Urothelium cell line (cell line): ENCODE results near the gene OXGR1.
"Not testable (repeated sequence)": the region's sequence is repeated elsewhere in the genome, so short reads cannot be mapped to it uniquely, and the experiment has no call there.

Source experiments
- DNase-seq: peaks from one replicate; pipeline ENCODE4 v3.0.0; 2011; ENCODE audit warnings: low spot score, mixed read lengths
- FAIRE-seq: peaks from 2 replicates; lab custom pipeline; 2011; peaks lifted over from hg19 to GRCh38; lab: Jason Lieb, UNC

The OXGR1 gene

DNA sequence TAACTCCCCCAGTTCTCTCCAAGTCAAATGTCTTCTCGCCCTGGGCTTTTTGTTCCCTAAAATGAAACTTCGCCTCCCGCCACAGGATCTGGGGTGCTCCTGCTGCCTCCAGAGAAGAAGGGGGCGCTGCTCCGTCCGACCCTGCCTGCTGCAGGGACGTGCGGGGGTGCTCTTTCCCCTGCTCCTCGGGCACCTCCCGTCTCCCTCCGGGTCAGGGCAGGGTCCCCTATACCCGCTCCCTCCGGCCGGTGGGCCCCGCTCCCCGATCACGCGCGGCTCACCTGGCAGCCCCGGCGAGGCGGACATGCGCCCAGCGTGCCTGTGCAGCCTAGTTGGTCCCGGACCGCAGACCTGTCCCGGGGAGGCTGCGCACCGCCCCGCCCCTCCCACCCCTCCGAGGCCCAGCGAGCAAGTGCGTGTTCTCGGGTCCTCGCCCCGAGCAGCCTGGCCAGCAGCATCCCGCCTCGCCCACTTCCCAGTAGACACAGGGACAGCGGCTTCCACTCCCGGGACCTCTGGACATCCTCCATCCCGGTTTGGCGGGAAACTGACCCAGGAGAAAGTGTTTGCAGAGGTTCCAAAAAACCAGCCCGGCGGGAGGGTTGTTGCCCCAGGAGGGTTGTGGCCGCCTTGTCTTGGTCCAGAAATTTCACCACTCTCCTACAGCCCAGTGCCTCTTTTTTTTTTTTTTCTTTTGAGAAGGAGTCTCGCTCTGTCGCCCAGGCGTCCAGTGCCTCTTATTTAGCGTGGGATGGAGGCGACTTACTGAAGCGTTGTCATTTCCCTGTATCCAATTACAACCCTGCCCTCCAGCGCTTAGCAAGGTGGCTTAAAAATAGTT is at the start of gene OXGR1:
TSS of gene OXGR1 (minus strand) at position 460 of the 841 bp plus-strand sequence. CDS start 6,717 bp downstream, outside the sequence.
- no peak for FAIRE-seq
- DNase-seq, result peak; percentile 54

DNA sequence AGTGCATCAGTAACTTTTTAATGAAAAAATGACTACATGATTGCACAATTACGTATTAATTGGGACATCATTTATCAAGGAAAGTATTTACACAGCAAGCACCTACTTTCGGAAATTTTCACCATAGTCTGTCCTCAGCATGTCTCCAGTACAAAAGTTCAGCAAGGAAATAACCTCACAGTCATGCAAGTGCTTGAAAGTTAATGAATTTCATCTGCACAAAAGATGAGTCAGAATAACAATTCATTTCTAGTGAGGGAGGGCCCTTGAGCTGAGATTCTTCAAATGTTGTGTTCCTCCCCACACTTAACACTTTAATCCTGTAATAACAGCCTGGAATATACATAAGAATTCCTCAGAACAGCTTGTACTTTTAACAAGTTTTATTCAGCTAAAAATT is 49.0 kb upstream of the OXGR1 start:
- DNase-seq (no peak), FAIRE-seq (no peak)

DNA sequence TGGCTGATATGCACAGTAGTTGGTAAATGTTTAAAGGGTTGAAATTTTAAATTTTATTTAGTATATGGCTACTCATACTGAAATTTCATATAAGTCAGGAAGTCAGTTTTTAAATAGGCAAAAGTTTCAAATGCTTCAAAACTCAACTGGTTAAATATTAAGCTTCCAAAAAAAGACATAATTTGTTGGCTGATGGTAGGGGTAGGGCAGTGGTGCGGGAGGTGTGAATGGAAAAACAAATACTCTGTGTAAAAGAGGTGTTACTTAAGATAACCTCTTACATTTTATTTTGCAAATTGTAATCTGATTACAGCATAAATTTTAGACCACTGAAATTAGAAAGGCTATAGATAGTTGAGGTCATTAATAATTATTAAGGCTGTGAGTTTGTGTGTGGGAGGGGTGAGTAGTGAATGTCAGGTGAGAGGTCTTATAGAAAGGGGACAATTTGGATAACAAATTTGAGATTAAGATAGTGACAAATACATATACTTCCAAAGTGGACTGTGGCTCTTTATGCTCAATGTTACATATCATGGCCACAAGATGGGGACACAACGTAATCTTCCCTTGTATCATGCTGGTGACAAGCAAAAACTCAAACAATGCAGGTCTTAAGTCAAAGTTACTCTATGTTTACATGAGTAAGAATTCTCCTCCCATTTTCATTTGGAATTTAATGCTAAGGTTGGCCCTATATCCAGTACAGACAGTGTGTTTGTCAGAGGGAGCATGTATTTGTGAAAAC is 36.6 kb upstream of the OXGR1 start:
- FAIRE-seq (no peak), DNase-seq (peak; percentile 20)

DNA sequence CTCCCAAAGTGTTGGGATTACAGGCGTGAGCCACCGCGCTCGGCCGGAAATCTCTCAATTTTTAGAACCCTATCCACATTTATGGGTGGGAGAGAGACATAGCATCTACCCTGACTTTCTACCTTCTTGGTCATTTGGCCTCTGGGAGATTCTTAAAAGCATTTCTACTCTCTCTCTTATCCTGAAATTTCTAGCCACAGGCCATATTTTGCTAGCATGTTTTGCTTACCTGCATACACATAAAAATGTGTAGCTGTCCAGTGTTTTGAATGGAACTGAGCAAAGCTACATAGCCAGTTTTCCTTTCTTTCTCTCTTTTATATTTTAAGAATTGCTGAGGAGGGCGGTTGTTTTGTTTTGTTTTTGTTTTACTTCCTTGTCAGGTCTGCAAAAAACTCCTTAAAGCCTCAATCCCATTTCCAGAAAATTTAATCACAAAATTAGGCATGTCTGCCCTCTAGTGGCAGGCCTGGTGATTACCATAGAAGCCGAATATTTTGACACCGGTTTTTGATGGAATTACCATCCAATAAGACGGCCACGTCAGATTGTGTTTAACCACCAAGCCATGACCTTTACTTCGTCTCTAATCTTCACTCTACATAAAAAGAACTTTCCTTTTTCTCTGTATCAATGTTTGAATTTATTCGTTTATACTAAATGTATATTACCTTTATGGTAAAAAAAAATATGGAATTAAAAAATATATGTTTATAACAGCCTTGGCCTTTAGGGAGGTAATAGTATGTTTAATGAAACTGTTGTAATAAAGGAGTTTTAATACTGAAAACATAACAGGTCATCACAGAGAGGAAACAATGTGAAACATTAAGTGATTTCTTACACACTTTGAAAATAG is 34.4 kb upstream of the OXGR1 start:
- DNase-seq (peak; percentile 42), FAIRE-seq (no peak)

DNA sequence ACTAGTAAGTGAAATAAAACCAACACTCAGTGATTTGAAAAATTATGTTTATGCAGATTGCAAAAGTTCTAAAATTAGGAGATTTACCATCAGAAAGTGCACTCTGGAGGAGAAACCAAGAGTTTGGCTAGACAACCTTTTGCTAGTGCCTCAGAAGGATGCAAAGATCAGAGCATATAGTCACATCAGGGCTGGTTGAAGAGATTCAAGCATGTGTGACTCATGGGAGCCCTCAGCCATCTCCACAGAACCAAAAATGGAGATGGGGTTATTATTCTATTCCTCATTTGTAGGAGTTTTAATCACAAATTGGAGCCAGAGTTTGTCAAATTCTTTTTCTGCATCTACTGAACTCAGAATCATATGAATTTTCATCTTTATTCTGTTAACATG is 32.9 kb upstream of the OXGR1 start:
- no peak for FAIRE-seq
- DNase-seq, result no peak

DNA sequence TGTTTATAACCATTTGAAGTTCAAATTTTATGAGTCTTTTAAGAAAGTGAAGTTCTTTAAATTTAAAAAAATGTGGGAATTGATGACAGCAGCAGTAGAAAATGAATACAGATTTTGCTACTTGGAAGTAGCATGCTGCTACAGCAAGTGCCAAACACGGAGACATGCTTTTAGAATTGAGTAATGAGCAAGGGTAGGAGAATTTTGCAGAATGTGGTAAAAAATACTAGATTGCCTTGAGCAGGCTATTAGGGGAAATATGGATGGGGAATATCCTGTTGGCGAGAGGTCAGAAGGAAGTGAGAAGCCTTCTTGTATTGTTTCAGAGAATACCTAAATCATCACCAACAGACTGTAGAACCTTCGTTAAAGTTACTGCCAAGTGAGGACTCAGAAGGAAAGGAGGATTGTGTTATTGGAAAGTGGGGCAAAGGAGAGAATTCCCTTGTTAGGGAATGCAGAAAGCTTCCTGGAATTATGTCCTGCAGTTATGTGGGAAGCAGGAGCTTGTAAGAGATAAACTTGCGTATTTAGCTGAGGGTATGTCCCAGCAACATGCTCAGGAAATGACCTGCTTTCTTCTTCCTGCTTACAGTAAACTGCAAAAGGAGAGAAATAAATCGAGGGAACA is 32.4 kb upstream of the OXGR1 start:
- no peak for DNase-seq
- FAIRE-seq, result no peak

DNA sequence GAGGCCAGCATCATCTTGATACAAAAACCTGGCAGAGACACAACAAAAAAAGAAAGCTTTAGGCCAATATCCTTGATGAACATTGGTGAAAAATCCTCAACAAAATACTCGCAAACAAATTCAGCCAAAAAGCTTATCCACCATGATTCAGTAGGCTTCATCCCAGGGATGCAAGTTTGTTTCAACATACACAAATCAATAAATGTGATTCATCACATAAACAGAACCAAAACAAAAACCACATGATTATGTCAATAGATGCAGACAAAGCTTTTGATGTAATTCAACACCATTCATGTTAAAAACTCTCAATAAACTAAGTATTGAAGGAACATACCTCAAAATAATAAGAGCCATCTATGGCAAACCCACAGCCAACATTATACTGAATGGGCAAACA is 29.5 kb upstream of the OXGR1 start:
- not testable (repeated sequence) for DNase-seq

DNA sequence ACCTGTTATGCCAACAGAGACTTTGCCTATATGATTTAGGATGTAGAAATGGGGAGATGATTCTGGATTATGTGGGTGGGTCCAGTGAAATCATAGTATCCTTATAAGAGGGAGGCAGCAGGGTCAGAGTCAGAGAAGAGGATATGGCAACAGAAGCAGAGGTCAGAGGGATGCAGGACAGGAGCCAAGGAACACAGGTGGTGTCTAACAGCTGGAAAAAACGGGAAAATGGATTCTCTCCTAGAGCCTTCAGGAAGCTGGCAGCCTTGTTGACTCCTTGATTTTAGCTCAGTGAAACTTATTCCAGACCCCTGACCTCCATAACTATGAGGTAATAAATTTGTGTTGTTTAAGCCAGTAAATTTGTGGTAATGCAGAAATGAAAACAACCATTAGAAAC is 28.8 kb upstream of the OXGR1 start:
- DNase-seq (no peak), FAIRE-seq (no peak)

More for the DNA sequence above, 29.5 kb upstream of the OXGR1 start:
- not testable (repeated sequence) for FAIRE-seq

DNA sequence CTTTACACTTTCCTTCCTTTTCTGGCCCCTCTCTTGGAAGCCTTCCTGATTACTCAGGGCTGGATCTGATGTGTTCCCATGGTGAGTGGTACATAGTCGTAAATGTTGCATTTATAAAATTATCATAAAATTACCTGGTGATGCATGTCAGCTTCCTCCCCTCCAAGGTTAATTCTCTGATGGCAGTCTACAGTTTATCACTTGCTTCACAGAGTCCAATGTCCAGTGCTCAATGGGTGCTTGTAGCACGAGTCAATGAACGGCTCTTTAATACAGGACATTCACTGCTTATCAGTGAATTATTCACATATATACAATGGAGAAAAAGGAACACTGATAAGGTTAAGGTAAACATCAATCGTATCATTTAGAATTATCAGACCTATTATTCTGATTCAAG is 27.0 kb upstream of the OXGR1 start:
- no peak for FAIRE-seq
- DNase-seq, result no peak

DNA sequence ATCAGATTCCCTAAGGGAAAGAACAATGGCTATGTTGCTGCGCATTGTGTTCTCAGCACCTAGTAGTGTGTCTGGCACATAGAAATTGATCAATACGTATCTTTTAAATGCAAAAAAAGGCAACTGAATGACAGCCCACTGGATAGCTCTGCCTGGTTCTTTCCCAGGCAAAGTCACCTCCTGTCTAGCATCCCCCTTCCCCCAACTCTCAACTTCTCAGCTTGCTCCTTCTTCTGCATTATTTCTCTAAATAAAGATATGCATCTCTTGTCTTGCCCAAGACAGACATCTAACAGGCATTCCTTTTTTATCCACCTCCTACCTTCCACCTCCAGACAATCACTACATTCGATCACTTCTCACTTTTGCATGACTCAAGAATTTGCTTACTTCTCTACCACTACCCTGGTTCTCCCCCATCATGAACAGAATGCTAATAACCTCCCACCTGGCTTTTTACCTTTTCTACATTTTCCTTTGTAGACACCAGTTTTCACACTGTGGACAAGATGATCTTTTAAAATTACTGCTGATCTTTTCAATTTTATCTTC is 26.5 kb upstream of the OXGR1 start:
- DNase-seq, result no peak
- no peak for FAIRE-seq

DNA sequence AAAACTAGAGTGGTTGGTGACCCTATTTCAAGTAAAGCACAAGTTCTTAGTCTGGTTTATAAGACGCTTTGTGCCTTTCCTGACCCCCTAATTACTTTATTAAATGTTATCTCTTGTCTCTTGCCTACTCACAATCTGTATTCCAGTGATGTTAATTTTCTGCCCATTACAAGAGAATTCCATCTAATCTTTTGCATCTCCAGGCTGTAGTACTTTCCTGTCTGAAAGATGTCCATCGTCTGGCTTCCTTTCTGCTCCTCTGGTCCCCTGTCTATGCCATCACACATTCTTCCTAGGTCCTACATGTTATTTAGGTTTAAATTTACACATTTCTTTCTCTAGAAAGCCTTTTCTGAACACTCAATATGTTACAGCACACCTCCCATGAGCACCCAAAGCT is 25.9 kb upstream of the OXGR1 start:
- DNase-seq, result no peak
- no peak for FAIRE-seq

DNA sequence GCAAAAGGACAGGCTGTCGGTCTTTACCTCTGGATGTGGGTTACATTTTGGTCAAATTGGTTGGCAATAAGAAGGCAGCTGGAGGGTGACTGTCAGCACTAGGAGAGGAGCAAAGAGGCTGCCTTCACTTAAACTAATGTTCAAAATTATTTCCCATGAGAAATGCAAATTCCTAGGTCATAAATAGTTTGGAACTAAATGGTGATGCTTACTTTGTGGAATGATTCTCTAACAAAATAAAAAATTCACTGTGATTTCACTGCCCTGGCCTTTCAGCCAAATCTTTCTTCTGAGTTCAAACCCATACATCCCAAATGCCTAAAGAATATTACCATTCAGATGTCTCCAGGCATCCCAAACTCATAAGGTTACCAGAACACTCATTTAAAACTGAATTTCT is 25.0 kb upstream of the OXGR1 start:
- DNase-seq (no peak), FAIRE-seq (no peak)

DNA sequence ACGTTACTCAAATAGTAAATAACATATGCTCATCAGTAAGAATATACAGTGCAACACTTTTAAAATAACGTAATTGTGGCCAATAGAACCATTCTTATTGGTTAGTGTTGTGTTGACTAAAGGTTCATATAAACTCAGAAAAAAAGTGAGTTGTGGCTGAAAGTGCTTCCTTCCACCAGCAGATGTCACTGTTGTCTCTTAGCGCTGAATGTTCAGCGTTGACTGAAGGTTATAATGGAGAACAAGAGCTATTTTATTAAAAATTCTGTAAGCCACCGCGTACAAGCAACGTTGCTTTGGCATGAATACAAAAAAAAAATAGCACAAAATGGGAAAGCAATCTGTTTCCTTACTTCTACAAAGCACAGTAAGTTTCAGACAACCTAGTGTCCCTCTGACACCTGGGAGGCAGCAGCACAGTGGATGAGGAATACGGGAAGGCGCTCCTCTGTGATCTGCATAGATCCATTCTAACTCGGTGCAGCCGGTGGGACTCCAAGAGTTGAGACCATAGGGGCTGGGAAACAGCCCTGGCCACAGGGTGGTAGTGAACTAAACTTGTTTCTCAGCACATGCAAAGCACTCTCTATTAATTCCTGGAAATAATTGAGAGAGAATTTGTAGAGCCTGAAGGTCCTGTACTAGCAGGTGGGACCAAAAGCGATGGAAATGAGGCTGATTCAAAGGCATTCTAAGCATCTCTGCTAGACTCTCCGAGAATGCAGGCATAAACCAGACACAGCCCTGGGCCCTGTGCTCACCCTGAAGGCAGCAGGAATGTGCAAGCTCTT is 23.9 kb upstream of the OXGR1 start:
- FAIRE-seq, result no peak
- no peak for DNase-seq

DNA sequence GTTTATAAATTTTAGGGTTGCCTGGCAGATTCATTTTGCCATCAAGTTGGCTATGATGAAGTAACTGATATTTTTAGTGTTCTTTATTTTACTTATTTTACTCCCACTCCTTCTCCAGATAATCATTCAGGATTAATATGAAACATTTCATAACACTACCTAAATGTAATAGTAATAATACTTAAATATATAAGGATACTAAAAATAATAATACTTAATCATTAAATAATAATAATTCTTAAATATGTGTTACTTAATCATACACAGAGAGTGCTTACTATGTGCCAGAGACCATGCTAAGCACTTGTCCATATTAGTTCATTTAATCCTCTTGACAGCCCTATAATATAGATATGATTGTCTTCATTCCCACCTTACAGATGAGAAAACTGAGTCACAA is 23.0 kb upstream of the OXGR1 start:
- FAIRE-seq (no peak), DNase-seq (no peak)

DNA sequence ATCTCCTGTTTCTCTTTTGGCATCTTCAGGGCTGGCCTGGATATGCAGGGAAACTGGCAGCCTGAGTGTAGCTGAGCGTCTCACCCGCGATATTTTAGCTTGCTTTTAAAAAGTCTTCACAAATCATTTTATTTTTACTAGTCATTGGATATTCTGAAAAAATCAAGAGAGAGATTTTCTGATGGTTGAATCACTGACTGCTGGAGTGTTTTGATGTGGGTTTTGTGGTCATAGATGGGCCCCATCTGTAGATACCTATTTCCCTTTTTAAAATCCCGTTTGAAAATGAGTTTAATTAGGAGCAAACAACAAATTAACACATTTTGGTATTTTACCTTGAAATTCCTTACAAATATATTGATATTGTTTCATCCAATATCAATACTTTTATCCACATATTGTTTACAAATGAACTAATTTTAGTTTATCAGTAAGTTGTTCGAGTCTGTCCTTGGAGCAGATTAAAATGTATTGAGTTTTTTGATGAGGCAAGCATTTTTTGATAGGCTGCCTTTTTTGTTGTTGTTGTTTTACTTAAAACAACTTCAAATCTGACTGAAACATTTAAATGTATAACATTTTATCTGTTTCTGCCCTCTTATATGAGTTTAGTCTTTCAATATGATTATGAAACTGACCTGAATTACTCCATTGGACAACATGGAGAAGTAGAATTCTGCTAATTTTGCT is 21.5 kb upstream of the OXGR1 start:
- FAIRE-seq, result no peak
- DNase-seq, result no peak

DNA sequence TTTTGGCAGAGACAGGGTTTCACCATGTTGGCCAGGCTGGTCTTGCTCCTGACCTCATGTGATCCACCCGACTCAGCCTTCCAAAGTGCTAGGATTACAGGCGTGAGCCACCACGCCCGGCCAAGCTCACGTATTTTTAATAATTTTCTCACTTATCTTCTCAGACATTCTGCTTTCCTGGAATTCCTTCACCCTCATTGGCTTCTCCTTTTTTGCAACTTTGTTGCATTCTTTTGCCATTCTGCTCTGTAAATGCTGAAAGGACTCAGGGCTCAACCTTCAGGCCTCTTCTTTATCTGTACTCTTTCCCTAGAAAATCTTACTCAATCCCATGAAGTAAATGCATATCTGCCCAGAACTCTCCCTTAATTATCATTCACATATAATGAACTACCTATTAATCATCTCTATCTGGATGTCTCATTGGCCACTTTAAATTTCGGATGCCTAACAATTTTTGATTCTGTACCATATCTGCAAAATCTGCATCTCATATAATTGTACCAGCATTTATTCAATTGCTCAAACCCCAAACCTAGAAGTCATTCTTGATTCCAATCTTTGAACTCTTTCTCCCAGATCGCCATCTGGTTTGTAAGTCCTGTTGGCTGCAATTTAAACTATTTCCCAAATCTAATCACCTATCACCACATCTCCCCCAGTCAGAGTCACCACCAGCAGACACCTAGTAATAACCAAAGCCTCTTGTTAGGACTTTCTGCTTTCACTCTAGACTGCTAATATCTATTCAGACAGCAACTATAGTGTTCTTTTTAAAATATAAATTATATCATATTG is 18.2 kb upstream of the OXGR1 start:
- FAIRE-seq, result no peak
- no peak for DNase-seq

DNA sequence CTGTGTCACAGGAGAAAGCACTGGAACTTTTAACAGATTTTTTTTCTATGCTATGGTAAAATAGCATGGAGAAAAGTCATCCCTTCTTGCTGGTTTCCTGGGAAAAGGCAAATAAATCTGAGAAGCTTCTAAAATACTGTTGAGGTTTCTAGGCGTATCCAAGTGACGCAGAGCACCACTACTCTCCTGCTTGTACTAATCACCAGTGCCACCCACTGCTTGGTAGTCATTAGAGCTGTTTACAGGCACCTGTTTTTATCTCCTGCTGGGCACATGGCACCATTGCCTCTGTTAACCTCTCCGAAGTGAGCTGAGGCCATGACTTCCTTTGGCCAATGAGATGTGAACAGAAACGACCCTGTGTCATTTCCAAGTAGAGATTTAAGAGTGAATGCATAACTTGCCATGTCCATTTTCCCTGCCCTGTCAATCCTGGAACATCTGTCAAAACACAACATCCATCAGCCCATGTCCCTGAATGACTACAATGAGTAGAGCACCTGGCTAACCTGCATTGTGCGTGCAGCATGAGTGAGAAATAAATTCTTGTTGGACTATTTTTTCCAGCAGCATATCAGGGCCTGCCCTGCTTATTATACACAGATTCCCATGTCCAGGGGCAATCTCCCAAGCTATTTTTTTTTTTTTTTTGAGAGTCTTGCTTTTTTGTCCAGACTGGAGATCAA is 17.3 kb upstream of the OXGR1 start:
- FAIRE-seq, result no peak

DNA sequence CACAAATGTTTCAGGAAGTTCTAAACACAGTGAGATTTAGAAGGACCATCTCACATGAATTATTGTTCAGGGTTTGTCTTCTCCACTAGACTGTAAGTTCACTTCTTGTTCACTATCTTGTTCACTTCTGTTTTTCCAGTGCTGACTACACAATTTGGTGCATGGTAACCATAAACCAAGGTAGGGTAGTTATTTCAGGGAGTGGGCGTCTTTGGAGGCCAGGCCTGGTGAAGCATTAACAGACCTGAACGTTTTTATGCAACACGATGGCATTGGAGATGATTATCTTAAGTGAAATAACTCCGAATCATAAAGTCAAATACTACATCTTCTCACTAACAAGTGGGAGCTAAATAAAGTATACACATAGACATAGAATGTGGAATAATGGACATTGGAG is 14.4 kb upstream of the OXGR1 start:
- DNase-seq (no peak), FAIRE-seq (no peak)

More for the DNA sequence above, 17.3 kb upstream of the OXGR1 start:
- DNase-seq, result no peak
